Smooth muscle cell of the brain vasculature (primary cell): Measurements from ENCODE around the gene ZFAND2B.
"Not testable (repeated sequence)": the region's sequence is repeated elsewhere in the genome, so short reads cannot be mapped to it uniquely, and the experiment has no call there.

Experiments used
- DNase-seq: peaks from one replicate; pipeline ENCODE4 v3.0.0-alpha.2; 2012; ENCODE audit warnings: low read depth, low spot score

Gene ZFAND2B

DNA sequence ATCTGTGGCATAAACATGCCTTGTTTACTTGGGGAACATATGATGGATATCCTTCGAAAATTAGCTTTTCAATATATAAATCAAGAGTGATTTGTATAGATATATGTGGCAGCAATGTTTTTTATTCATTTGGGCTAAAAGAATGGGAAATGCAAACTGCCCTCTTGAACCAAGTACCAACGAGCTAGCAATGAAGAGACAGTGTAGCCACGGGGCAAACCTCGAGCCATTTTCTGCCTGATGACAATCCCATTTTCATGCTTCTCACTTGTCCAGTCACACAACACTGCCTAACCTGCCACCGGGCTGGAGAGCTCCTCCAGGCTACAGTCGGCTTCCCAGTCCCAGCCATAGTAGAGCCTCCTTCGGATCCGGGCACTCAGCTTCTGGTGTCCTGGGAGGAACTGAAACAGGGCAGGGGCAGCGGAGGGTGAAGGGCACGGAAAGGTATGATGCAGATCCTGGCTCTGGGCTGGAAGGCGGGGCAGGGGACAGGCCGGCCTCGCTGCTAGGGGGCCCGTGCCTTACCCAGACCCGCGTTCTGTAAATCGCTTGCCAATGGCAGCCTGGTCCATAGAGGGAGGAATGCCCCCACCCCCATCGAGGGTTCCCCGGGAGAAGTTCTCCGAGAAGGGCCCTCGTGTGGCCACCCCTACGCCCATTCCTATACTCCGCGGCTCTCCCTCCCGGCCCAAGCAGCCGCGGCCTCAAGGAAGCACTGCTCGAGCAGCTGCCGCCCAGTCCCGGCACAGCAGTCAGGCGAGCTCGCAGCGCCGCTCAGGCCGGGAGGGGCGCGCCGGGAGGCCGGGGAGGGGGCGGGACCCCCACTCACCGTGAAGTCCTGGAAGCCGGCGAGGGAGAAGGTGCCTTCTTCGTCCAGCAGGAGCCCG lies 30.4 kb upstream of the ZFAND2B start:
- DNase-seq, result no peak

DNA sequence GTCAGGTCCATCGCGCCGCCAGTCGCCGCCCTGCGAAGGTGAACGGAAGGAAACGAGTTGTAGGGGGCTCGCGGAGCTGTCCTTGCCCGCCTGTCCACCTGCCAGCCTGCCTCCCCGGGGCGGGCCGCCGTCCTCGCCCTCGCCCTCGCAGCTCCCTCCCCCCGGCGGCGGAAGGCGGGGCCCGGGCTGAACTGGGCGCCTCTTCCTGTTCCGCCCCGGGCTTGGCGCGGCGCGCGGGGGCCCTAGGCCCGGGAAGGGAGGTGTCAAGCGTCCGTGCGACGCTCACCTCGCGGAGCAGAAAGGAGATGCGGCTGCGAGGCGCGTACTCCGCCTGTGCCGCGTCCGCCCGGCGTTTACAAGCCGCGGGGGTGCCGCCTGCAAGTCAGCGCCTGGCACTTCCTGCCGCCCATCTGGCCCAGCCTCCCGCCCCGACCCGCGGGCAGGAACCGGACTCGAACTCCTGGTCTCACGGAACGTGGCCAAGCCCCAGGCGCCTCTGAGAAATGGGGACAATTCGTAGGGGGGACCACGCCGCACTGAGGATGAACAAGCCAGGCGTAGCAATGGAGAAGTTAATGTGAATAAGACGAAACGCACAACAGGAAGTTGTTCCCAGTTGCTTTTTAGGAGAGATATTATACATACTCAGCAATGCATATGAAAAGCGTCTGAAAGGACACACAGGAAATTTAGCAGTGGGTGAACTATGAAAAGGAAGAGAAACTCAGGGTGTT lies 29.6 kb upstream of the ZFAND2B start, which contains the start of gene CNPPD1:
TSS of gene CNPPD1 (minus strand) at position 108 of the 734 bp plus-strand sequence. CDS start at position 11, 97 bp downstream.
- no peak for DNase-seq

DNA sequence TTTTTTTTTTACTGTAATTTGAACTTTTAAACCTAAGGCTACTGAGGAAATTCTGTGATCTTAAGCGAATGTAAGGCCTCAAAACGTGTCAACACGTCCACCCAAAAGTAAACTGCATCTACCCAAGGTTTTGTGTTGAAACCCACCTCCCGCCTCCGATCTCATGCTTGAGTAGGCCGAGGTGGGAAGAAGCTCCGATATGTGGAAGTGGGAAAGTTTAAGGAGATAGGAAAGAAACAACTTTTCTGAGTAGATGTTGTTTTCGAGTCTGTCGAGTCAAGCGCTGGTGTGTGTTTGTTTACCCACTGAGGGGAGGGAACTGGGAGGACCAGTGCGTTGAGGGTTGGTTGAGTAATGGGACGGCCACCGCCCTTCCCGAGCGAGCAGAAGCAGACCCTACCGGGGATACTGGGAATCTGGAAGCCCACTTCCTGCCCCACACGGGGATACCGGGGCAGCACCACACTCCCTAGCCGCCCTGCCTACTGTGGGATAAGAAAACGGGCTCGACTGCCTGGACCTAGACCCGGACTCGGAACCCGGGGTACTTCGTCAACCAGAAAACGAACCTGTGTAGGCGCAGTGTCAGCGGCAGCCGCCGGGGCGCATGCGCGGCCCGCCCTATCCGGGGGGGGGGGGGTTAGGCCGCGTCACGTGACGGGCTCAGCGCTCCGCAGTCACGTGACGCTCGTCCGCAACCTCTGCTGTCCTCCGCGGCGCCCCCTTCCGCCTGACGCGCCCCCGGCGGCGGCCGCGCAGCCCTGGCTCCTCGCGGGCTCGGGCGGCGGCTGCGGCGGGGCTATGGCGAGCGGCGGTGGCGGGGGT lies 28.8 kb upstream of the ZFAND2B start, which contains the start of gene RETREG2:
TSS of gene RETREG2 (plus strand) at position 724 of the 825 bp plus-strand sequence. CDS start at position 802, 78 bp downstream.
- DNase-seq, result no peak

DNA sequence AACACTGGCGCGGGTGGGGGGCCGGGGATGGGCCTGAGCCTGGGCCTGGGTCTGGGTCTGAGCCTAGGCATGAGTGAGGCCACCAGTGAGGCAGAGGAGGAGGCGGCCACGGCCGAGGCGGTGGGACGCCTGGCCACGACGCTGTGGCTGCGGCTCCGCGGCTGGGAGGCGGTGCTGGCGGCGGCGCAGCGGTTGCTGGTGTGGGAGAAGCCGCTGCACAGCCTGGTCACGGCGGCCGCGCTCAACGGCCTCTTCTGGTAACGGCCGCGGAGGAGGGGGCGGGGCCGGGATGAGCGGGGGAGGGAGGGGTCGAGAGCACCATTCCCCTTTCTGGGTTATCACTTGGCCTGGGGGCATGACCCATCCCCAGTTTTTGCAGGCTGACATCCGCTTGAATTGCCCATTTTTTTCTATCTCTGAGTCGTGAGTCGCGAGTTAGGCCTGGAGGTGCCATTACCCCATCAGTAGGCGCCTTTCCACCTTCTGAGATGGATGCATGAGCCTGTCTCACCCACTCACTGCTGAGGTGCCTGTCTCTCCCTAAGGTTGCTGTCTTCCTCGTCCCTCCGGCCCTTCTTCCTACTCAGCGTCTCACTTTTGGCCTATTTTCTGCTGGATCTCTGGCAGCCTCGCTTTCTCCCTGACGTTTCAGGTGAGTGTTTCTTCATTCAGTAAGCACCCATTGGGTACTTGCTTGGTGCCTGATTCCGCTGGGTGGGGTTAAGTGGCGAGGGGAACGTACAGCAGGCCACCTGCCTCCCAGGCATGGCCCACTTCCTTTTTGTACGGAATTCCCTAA lies 28.0 kb upstream of the ZFAND2B start:
- no peak for DNase-seq

DNA sequence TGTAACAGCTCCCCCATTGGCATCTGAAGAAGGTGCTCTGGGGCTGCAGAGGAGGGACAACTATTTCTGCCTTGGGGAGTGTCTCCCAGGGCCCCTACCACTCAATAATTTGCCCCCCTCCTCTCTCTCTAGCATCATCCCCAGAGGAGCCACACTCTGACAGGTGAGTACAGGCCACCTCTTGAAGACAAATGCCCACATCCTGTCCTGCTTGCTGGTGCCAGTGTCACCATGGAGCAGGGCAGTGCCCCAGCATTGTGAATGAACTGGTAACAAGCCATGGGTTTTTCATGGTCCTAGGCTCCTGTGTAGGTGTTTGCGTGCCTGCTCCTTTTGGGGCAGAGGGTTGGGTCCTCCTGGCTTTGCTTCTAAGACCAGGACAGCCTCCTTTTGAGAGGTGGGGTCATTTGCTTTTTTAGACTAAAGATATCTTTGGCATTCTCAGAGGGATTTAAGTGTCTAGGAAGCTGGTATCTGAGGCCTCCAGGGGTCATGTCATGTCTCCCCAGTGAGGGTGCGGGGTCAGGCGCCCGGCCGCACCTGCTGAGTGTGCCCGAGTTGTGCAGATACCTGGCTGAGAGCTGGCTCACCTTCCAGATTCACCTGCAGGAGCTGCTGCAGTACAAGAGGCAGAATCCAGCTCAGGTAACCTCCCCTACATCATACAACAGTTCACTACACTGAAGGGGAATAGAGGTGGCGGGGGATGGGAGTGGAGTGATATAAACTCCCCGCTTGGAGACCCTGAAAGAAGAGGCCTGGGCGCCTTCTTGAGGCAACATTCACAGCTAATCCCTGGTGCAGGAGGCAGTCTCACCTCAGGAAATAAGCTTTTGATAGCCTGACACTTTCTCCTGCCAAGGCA lies 26.7 kb upstream of the ZFAND2B start:
- DNase-seq, result no peak

DNA sequence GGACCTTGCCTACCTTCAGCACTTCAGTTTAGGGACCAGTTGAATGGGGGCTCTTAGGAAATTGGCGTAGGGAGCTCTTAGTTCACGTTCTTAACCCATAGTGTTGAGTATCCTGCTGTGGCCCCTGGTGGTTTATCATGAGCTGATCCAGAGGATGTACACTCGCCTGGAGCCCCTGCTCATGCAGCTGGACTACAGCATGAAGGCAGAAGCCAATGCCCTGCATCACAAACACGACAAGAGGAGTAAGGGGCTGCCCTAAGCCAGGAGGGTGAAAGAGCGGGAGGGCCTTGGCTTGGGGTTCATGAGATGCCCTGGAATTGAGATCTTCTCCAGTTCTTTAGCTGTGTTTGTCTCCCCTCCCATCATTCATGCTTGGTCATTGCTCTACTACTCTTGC lies 25.6 kb upstream of the ZFAND2B start:
- no peak for DNase-seq

DNA sequence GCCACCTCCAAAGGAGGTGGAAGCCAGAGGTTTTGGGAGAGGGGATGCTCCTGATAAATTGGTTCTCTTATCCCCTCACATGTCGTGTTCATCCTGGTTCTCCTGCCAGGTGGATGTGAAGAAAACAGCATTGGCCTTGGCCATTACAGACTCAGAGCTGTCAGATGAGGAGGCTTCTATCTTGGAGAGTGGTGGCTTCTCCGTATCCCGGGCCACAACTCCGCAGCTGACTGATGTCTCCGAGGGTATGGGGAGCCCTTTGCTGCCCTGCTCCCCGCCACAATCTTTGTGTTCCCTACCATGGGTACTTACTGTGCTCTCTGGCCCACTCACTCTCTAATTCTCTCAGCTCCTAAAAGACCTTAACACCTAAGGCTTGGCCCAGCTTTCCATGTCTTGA lies 25.1 kb upstream of the ZFAND2B start:
- no peak for DNase-seq

DNA sequence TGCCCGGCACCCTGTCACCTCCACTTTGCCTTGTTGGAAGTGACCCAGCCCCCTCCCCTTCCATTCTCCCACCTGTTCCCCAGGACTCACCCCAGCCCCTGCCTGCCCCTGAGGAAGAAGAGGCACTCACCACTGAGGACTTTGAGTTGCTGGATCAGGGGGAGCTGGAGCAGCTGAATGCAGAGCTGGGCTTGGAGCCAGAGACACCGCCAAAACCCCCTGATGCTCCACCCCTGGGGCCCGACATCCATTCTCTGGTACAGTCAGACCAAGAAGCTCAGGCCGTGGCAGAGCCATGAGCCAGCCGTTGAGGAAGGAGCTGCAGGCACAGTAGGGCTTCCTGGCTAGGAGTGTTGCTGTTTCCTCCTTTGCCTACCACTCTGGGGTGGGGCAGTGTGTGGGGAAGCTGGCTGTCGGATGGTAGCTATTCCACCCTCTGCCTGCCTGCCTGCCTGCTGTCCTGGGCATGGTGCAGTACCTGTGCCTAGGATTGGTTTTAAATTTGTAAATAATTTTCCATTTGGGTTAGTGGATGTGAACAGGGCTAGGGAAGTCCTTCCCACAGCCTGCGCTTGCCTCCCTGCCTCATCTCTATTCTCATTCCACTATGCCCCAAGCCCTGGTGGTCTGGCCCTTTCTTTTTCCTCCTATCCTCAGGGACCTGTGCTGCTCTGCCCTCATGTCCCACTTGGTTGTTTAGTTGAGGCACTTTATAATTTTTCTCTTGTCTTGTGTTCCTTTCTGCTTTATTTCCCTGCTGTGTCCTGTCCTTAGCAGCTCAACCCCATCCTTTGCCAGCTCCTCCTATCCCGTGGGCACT lies 24.0 kb upstream of the ZFAND2B start:
- DNase-seq, result no peak

DNA sequence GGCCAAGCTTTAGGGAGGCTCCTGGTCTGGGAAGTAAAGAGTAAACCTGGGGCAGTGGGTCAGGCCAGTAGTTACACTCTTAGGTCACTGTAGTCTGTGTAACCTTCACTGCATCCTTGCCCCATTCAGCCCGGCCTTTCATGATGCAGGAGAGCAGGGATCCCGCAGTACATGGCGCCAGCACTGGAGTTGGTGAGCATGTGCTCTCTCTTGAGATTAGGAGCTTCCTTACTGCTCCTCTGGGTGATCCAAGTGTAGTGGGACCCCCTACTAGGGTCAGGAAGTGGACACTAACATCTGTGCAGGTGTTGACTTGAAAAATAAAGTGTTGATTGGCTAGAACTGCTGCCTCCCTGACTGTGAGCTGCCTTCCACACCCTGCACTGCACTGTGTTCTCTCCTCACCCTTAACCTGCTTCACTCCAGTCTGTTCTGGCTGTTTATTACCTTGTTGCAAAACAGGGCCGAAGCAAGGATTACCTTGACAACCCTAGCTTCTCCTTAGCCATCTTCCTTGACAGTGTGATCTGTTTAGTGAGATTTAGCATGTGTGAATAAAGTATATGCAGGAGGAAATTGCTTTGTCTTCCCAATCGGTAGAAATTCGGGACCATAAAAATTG lies 23.3 kb upstream of the ZFAND2B start:
- no peak for DNase-seq

DNA sequence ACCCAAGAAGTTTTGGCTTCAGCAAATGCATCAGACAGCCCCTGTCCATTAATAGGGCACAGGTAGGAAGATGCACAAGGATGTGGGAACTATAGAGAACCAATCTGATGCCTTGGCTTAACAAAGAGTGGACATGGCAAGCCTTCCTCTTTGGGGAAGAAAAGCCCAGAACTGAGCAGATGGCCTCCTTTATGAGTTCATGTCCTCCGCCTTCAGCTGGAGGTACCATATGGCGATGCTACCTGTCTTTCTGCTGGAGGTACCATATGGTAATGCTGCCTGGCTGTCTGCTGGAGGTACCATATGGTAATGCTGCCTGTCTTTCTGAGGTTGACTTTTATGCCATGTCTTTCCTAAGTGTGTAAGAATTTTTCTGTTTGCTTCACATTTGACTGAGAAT lies 22.5 kb upstream of the ZFAND2B start:
- no peak for DNase-seq

DNA sequence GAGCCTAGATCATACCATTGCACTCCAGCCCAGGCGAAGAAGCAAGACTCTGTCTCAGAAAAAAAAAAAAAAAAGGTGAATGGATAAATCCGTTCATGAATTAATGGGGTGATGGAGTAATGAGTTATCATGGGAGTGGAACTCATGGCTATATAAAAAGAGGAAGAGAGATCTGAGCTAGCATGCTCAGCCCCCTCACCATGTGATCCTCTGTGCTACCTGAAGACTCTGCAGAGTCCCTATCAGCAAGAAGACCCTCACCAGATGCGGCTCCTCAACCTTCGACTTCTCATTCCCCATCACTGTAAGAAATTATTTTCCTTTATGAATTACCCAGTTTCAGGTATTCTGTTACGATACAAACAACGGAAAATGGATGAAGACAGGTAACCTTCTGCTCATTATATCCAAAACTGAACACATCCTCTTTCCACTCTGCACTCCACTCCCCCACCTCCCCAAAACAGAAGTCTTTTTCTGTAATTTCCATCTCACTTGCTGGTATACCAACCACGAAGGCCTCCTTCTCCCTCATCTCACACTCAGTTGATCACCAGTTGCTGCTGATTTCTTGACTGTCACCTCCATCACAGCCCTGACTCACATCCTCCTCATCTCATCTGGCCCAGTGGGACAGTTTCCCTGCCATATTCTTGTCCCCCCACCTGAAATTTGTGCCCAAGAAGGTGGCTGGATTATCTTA lies 19.7 kb upstream of the ZFAND2B start:
- DNase-seq, result no peak

DNA sequence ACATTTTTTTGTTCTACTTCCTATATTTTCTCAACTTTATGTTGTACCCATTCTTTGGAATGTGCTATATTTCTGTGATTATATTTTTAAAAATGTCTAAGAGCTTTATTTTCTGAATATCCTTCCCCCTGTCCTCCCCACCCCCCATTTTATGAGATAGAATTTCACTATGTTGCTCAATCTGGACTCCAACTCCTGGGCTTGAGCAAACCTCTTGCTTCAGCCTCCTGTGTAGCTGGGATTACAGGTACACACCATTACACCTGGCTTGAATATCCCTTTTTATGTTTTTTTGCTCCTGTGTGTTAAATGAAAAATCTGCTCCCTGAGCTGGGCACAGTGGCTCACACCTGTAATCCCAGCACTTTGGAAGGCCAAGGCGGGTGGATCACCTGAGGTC lies 9.2 kb upstream of the ZFAND2B start:
- DNase-seq, result no peak

DNA sequence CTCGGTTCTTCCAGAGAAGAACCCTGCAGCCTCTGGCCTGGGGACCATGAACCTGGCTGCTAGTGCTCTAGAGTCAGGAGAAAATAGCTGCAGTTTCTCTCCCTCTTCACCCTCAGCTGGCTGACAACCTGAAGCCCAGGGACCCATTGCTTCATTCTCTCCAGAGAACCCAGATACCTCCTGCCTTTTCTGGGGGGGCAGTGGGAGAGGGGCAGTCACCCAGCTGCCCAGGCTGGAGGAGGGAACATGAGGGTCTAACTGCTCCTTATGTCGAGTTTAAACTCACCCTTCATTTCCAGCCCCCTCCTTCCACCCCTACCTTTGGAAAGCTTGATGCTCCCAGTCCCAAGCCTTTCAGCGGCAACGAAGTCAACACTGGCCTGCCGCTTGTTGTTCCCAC lies 7.6 kb upstream of the ZFAND2B start:
- no peak for DNase-seq

DNA sequence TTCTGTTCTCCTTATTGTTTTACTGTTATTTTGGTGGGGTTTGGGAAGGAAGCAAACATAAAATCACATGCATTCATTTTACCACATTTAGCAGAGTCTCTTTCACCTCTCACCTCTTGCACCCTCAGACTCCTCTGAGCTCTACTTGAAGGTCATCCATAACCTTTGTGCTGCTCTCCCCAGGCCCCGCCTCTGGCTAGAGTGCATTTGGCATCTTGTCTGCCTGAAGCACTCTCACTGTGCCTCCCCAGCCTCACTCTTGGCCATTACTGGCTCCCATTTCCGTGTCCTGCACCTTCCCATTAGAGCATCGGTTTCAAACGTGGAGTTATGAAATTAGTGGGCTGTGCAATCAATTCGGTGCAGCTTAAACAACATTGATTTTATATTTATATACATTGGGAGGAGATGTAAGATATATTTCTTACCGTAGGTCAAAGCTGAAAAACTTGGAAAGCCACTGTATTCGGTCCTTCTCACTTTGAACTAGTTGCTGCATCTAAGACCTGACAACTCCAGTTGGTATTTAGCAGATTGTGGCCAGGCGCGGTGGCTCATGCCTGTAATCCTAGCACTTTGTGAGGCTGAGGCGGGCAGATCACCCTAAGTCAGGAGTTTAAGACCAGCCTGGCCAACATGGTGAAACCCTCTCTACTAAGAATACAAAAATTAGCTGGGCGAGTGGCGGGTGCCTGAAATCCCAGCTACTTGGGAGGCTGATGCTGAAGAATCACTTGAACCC lies 6.9 kb upstream of the ZFAND2B start:
- DNase-seq, result no peak

DNA sequence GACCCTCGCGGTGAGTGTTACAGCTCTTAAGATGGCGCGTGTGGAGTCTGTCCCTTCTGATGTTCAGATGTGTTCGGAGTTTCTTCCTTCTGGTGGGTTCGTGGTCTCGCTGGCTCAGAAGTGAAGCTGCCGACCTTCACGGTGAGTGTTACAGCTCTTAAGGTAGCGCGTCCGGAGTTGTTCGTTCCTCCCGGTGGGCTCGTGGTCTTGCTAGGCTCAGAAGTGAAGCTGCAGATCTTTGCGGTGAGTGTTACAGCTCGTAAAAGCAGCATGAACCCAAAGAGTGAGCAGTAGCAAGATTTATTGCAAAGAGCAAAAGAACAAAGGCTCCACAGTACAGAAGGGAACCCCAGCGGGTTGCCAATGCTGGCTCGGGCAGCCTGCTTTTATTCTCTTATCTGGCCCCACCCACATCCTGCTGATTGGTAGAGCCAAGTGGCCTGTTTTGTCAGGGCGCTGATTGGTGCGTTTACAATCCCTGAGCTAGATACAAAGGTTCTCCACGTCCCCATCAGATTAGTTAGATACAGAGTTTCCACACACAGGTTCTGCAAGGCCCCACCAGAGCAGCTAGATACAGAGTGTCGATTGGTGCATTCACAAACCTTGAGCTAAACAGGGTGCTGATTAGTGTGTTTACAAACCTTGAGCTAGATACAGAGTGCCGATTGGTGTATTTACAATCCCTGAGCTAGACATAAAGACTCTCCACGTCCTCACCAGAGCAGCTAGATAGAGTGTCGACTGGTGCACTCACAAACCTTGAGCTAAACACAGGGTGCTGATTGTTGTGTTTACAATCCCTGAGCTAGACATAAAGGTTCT lies 5.9 kb upstream of the ZFAND2B start:
- DNase-seq, result not testable (repeated sequence)

DNA sequence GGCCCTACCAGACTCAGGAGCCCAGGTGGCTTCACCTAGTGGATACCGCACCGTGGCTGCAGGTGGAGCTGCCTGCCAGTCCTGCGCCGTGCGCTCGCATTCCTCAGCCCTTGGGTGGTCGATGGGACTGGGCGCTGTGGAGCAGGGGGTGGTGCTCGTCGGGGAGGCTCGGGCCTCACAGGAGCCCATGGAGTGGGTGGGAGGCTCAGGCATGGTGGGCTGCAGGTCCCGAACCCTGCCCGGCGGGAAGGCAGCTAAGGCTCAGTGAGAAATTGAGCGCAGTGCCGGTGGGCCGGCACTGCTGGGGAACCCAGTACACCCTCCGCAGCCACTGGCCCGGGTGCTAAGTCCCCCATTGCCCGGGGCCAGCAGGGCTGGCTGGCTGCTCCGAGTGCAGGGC lies 5.3 kb upstream of the ZFAND2B start:
- DNase-seq, result not testable (repeated sequence)
